Fibroblast of skin of left quadriceps (primary cell): ENCODE results near the gene MET.
A peak's percentile ranks its signal among the peaks of the same experiment; 100 is the strongest.

Experiments
- DNase-seq, 2 experiments: peaks; one replicate each; pipeline ENCODE4 v3.0.0-alpha.2; 2013; ENCODE audit warnings: low read depth in 2 of 2

Gene MET

GRCh38 chr7:116782177-116782711 lies 110.2 kb downstream of the MET start:
- DNase-seq = peak; percentile 76 to 77

GRCh38 chr7:116783666-116784318 lies 111.8 kb downstream of the MET start:
- DNase-seq = no peak

GRCh38 chr7:116784647-116785046 lies 112.7 kb downstream of the MET start:
- no peak for DNase-seq

- no peak for DNase-seq
Measured at GRCh38 chr7:116785843-116786242, 113.8 kb downstream of the MET start.

- DNase-seq = no peak
Measured at GRCh38 chr7:116786791-116787443, 114.9 kb downstream of the MET start.

GRCh38 chr7:116787881-116788280 lies 115.9 kb downstream of the MET start:
- no peak for DNase-seq

GRCh38 chr7:116788572-116789197 lies 116.7 kb downstream of the MET start:
- DNase-seq = no peak

GRCh38 chr7:116790025-116790424 lies 118.0 kb downstream of the MET start:
- DNase-seq = no peak

- no peak for DNase-seq
Measured at GRCh38 chr7:116792813-116793212, 120.8 kb downstream of the MET start.

GRCh38 chr7:116793795-116794340 lies 121.9 kb downstream of the MET start:
- DNase-seq = no peak

- no peak for DNase-seq
Measured at GRCh38 chr7:116796471-116796870, 124.5 kb downstream of the MET start.

GRCh38 chr7:116797612-116798011 lies 125.6 kb downstream of the MET start:
- DNase-seq = no peak

GRCh38 chr7:116798232-116798631 lies 126.2 kb downstream of the MET start:
- no peak for DNase-seq

- no peak for DNase-seq
Measured at GRCh38 chr7:116799916-116800315, 127.9 kb downstream of the MET start.

- DNase-seq = no peak
Measured at GRCh38 chr7:116800594-116800993, 128.6 kb downstream of the MET start.

GRCh38 chr7:116801092-116801710 lies 129.2 kb downstream of the MET start:
- peak in 1 of 2 experiments; percentile 47 for DNase-seq

- DNase-seq = no peak
Measured at GRCh38 chr7:116802144-116802745, 130.2 kb downstream of the MET start.

- DNase-seq = no peak
Measured at GRCh38 chr7:116802746-116803152, 130.8 kb downstream of the MET start.

GRCh38 chr7:116804471-116804870 lies 132.5 kb downstream of the MET start:
- no peak for DNase-seq

- DNase-seq = no peak
Measured at GRCh38 chr7:116805100-116805544, 133.1 kb downstream of the MET start.
